GM23338 (cell line): ENCODE results near the gene TPH2. TPM values are rescaled to one million over a fixed set of nuclear protein-coding genes. Genes with fewer than 3 reads are reported as not detected.

Experiments
- ATAC-seq: fragments of 200-7000 bp; cut with Tn5 transposase; 3 replicates; pipeline ENCODE4 v1.9.1; 2020
- DNase-seq: peaks from one replicate; pipeline ENCODE4 v3.0.0-alpha.2; 2015; ENCODE audit warnings: low spot score
- H2AFZ ChIP-seq: fragments of 200-600 bp; sonication (generic); 2 replicates; pipeline ENCODE4 v1.8.0; 2016; ENCODE audit warnings: antibody characterized with exemption, mild to moderate bottlenecking, moderate library complexity
- H3F3A ChIP-seq: fragments of 200-600 bp; sonication (generic); replicated peaks from 2 replicates; pipeline ENCODE4 v1.8.0; 2017; ENCODE audit warnings: antibody characterized with exemption, mixed run types, low read depth
- H3K27ac ChIP-seq: fragments of 200-600 bp; sonication (generic); 2 replicates; pipeline ENCODE4 v1.6.1; 2016; ENCODE audit warnings: low read depth
- H3K27me3 ChIP-seq: fragments of 200-600 bp; sonication (generic); 2 replicates; pipeline ENCODE4 v1.8.0; 2016; ENCODE audit warnings: mild to moderate bottlenecking, mixed run types, moderate library complexity; ENCODE audit not compliant: insufficient read depth
- H3K36me3 ChIP-seq: fragments of 200-600 bp; sonication (generic); 2 replicates; pipeline ENCODE4 v1.8.0; 2016; ENCODE audit warnings: mild to moderate bottlenecking; ENCODE audit not compliant: insufficient read depth
- H3K4me1 ChIP-seq: fragments of 200-600 bp; sonication (generic); 2 replicates; pipeline ENCODE4 v1.8.0; 2016; ENCODE audit warnings: mild to moderate bottlenecking, moderate library complexity; ENCODE audit not compliant: insufficient read depth
- H3K4me2 ChIP-seq: fragments of 200-600 bp; sonication (generic); 2 replicates; pipeline ENCODE4 v1.7.1; 2017; ENCODE audit warnings: mixed run types
- H3K4me3 ChIP-seq: fragments of 200-600 bp; sonication (generic); 2 replicates; pipeline ENCODE4 v1.6.1; 2016; ENCODE audit warnings: mixed run types
- H3K79me2 ChIP-seq: fragments of 200-600 bp; sonication (generic); replicated peaks from 2 replicates; pipeline ENCODE4 v1.8.0; 2017; ENCODE audit warnings: mild to moderate bottlenecking; ENCODE audit not compliant: insufficient read depth
- H3K9me2 ChIP-seq: fragments of 200-600 bp; sonication (generic); 2 replicates; pipeline ENCODE4 v1.8.0; 2017; ENCODE audit not compliant: insufficient read depth
- H4K20me1 ChIP-seq: fragments of 200-600 bp; sonication (generic); replicated peaks from 2 replicates; pipeline ENCODE4 v1.8.0; 2017; ENCODE audit warnings: mild to moderate bottlenecking; ENCODE audit not compliant: insufficient read depth
- H3K27ac Mint-ChIP-seq: 2 replicates; pipeline ENCODE4 v1.8.0; 2020; ENCODE audit warnings: inconsistent platforms, mild to moderate bottlenecking, moderate library complexity, mixed read lengths
- H3K27me3 Mint-ChIP-seq: 3 replicates; pipeline ENCODE4 v1.8.0; 2022; ENCODE audit warnings: low read depth, mild to moderate bottlenecking, moderate library complexity, mixed read lengths, inconsistent platforms; ENCODE audit not compliant: insufficient read depth, poor library complexity
- H3K36me3 Mint-ChIP-seq: 3 replicates; pipeline ENCODE4 v1.8.0; 2021; ENCODE audit warnings: low read depth, mild to moderate bottlenecking, inconsistent platforms, moderate library complexity, mixed read lengths
- H3K4me1 Mint-ChIP-seq: 3 replicates; pipeline ENCODE4 v1.8.0; 2020; ENCODE audit warnings: mild to moderate bottlenecking, inconsistent platforms, mixed read lengths
- H3K4me3 Mint-ChIP-seq: 3 replicates; pipeline ENCODE4 v1.8.0; 2021; ENCODE audit warnings: moderate library complexity, mild to moderate bottlenecking, inconsistent platforms, mixed read lengths
- H3K9me3 Mint-ChIP-seq: 3 replicates; pipeline ENCODE4 v1.8.0; 2020; ENCODE audit warnings: moderate library complexity, mild to moderate bottlenecking, inconsistent platforms, mixed read lengths
- STAT1 ChIP-seq: IDR thresholded peaks from one replicate; pipeline ENCODE4 v1.6.1; 2016; ENCODE audit warnings: antibody characterized with exemption; ENCODE audit not compliant: unreplicated experiment
- polyA plus RNA-seq: library from polyadenylated mRNA; unstranded; fragments of >200 nt; fragmentation: Nextera tagmentation; extraction: Ambion mirVana; gene quantifications from 2 replicates; pipeline ENCODE4 v1.2.1, GENCODE V29; 2016
- total RNA-seq: library from RNA; depleted of rRNA; stranded (reverse); fragments of >200 nt; shearing (Covaris generic); gene quantifications from 2 replicates; pipeline ENCODE4 v1.2.3, GENCODE V29; 2014
- TF ChIP-seq, protein P1 (sequence below): fragments of 250-450 bp; sonication (Bioruptor Pico); IDR thresholded peaks from 2 replicates; pipeline ENCODE4 v1.5.0; 2020; ENCODE audit warnings: mild to moderate bottlenecking, moderate library complexity
- TF ChIP-seq, protein P2 (sequence below), 2 experiments: fragments of 200-600 bp in 1 of 2; sonication (generic) in 1 of 2; conservative IDR thresholded peaks; 2 replicates each; pipeline versions ENCODE4 v1.5.1 to v1.6.1; 2016 to 2017; ENCODE audit warnings: antibody characterized with exemption in 2 of 2, low read depth in 2 of 2, mild to moderate bottlenecking in 2 of 2, moderate library complexity in 1 of 2

Gene TPH2
- total and polyA plus RNA-seq, 2 experiments from 2014 or later: 0.94 to 1.4 TPM

DNA sequence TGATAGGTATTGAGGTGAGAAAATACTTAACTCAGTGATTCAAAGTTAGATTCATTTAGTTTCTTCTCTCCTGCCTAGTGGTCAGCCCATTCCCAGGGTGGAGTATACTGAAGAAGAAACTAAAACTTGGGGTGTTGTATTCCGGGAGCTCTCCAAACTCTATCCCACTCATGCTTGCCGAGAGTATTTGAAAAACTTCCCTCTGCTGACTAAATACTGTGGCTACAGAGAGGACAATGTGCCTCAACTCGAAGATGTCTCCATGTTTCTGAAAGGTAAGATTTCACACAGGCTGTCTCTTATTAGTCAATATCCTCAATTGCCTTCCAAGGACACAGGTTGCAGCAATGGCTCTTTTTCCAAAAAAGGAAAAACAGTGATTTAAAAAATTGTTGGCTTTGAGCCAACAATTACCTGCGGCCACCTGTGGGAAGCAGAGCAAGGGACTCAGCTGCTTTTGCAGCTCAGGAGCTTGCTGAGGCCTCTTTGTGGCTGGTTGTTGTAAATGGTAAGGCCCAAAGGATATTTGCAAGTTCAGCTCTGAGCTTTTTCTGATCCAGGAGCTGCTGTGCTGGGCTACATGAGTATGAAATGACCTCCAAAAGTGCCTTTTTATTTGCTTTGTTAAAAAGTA is 33.9 kb downstream of the TPH2 start:
- TF ChIP-seq, protein P1, sequence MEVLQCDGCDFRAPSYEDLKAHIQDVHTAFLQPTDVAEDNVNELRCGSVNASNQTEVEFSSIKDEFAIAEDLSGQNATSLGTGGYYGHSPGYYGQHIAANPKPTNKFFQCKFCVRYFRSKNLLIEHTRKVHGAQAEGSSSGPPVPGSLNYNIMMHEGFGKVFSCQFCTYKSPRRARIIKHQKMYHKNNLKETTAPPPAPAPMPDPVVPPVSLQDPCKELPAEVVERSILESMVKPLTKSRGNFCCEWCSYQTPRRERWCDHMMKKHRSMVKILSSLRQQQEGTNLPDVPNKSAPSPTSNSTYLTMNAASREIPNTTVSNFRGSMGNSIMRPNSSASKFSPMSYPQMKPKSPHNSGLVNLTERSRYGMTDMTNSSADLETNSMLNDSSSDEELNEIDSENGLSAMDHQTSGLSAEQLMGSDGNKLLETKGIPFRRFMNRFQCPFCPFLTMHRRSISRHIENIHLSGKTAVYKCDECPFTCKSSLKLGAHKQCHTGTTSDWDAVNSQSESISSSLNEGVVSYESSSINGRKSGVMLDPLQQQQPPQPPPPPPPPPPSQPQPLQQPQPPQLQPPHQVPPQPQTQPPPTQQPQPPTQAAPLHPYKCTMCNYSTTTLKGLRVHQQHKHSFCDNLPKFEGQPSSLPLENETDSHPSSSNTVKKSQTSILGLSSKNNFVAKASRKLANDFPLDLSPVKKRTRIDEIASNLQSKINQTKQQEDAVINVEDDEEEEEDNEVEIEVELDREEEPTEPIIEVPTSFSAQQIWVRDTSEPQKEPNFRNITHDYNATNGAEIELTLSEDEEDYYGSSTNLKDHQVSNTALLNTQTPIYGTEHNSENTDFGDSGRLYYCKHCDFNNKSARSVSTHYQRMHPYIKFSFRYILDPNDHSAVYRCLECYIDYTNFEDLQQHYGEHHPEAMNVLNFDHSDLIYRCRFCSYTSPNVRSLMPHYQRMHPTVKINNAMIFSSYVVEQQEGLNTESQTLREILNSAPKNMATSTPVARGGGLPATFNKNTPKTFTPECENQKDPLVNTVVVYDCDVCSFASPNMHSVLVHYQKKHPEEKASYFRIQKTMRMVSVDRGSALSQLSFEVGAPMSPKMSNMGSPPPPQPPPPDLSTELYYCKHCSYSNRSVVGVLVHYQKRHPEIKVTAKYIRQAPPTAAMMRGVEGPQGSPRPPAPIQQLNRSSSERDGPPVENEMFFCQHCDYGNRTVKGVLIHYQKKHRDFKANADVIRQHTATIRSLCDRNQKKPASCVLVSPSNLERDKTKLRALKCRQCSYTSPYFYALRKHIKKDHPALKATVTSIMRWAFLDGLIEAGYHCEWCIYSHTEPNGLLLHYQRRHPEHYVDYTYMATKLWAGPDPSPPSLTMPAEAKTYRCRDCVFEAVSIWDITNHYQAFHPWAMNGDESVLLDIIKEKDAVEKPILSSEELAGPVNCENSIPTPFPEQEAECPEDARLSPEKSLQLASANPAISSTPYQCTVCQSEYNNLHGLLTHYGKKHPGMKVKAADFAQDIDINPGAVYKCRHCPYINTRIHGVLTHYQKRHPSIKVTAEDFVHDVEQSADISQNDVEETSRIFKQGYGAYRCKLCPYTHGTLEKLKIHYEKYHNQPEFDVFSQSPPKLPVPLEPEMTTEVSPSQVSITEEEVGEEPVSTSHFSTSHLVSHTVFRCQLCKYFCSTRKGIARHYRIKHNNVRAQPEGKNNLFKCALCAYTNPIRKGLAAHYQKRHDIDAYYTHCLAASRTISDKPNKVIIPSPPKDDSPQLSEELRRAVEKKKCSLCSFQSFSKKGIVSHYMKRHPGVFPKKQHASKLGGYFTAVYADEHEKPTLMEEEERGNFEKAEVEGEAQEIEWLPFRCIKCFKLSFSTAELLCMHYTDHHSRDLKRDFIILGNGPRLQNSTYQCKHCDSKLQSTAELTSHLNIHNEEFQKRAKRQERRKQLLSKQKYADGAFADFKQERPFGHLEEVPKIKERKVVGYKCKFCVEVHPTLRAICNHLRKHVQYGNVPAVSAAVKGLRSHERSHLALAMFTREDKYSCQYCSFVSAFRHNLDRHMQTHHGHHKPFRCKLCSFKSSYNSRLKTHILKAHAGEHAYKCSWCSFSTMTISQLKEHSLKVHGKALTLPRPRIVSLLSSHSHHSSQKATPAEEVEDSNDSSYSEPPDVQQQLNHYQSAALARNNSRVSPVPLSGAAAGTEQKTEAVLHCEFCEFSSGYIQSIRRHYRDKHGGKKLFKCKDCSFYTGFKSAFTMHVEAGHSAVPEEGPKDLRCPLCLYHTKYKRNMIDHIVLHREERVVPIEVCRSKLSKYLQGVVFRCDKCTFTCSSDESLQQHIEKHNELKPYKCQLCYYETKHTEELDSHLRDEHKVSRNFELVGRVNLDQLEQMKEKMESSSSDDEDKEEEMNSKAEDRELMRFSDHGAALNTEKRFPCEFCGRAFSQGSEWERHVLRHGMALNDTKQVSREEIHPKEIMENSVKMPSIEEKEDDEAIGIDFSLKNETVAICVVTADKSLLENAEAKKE: 0 out of 2 replicates have a peak, but pooled peaks have one; percentile 13
- TF ChIP-seq, protein P2, sequence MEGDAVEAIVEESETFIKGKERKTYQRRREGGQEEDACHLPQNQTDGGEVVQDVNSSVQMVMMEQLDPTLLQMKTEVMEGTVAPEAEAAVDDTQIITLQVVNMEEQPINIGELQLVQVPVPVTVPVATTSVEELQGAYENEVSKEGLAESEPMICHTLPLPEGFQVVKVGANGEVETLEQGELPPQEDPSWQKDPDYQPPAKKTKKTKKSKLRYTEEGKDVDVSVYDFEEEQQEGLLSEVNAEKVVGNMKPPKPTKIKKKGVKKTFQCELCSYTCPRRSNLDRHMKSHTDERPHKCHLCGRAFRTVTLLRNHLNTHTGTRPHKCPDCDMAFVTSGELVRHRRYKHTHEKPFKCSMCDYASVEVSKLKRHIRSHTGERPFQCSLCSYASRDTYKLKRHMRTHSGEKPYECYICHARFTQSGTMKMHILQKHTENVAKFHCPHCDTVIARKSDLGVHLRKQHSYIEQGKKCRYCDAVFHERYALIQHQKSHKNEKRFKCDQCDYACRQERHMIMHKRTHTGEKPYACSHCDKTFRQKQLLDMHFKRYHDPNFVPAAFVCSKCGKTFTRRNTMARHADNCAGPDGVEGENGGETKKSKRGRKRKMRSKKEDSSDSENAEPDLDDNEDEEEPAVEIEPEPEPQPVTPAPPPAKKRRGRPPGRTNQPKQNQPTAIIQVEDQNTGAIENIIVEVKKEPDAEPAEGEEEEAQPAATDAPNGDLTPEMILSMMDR (conservative IDR thresholded peaks at IDR 0.05; ENCODE audit: low read depth in 2 of 2): peak; percentile 9 to 33; a peak in 1 of 4 replicates
- no peak for TF ChIP-seq STAT1
- H3K27me3 ChIP-seq: no peaks in the 10 kb centered on the region
- H3K36me3 ChIP-seq: no peaks in the 10 kb centered on the region
- H3K79me2 ChIP-seq: no peaks in the 10 kb centered on the region
- H4K20me1 ChIP-seq: no peaks in the 10 kb centered on the region
- peaks cover 6% of the 10 kb centered on the region; the same call in 1 of the 2 replicates for H3K9me2 ChIP-seq
- no peak overlapping the region for H3K4me2 ChIP-seq
- no peak overlapping the region for H3K4me3 ChIP-seq
- H3K36me3 Mint-ChIP-seq: no peaks in the 10 kb centered on the region
- DNase-seq (peak; percentile 49), ATAC-seq (peak; percentile 88)
- no peaks in the 10 kb centered on the region for H3K9me3 Mint-ChIP-seq
- peaks cover 3% of the 10 kb centered on the region for H3K4me1 ChIP-seq
- H3K27me3 Mint-ChIP-seq: no peaks in the 10 kb centered on the region
- no peaks in the 10 kb centered on the region for H3F3A ChIP-seq
- no peak overlapping the region for H3K27ac ChIP-seq
- no peak overlapping the region for H3K4me3 Mint-ChIP-seq
- H3K27ac Mint-ChIP-seq: peak overlapping the region; percentile 66; the same call in 1 of the 2 replicates
- H2AFZ ChIP-seq: peak overlapping the region; percentile 35
- peaks cover 10% of the 10 kb centered on the region for H3K4me1 Mint-ChIP-seq
